Karpas-422 (cell line): Measurements from ENCODE around the gene NMT1. TPM values are rescaled to one million over a fixed set of nuclear protein-coding genes. Genes with fewer than 3 reads are reported as not detected.

Experiments
- DNase-seq: peaks from one replicate; pipeline ENCODE4 v3.0.0-alpha.2; 2015
- H2AFZ ChIP-seq: fragments of 200-600 bp; sonication (generic); 2 replicates; pipeline ENCODE4 v1.6.1; 2014; ENCODE audit warnings: antibody characterized with exemption, low read length, mixed read lengths
- H3K27ac ChIP-seq: fragments of 200-600 bp; sonication (generic); 2 replicates; pipeline ENCODE4 v1.5.1; 2014; ENCODE audit warnings: mild to moderate bottlenecking, low read length, moderate library complexity
- H3K27me3 ChIP-seq: fragments of 200-600 bp; sonication (generic); 2 replicates; pipeline ENCODE4 v1.6.1; 2014; ENCODE audit warnings: low read length, mixed read lengths
- H3K36me3 ChIP-seq: fragments of 200-600 bp; sonication (generic); 2 replicates; pipeline ENCODE4 v1.6.1; 2014; ENCODE audit warnings: low read length, mixed read lengths; ENCODE audit not compliant: insufficient read depth
- H3K4me1 ChIP-seq: fragments of 200-600 bp; sonication (generic); 2 replicates; pipeline ENCODE4 v1.6.1; 2014; ENCODE audit warnings: mild to moderate bottlenecking, low read length, mixed read lengths
- H3K4me2 ChIP-seq: fragments of 200-600 bp; sonication (generic); 2 replicates; pipeline ENCODE4 v1.6.1; 2014; ENCODE audit warnings: low read length, low read depth, mild to moderate bottlenecking; ENCODE audit not compliant: poor library complexity, severe bottlenecking
- H3K4me3 ChIP-seq: fragments of 200-600 bp; sonication (generic); 2 replicates; pipeline ENCODE4 v1.5.1; 2014; ENCODE audit warnings: mild to moderate bottlenecking, antibody characterized with exemption, low read length, mixed read lengths
- H3K79me2 ChIP-seq: fragments of 200-600 bp; sonication (generic); 2 replicates; pipeline ENCODE4 v1.6.1; 2014; ENCODE audit warnings: mild to moderate bottlenecking, low read length, mixed read lengths
- H3K9ac ChIP-seq: fragments of 200-600 bp; sonication (generic); 2 replicates; pipeline ENCODE4 v1.6.0; 2014; ENCODE audit warnings: low read length
- H3K9me2 ChIP-seq: fragments of 200-600 bp; sonication (generic), shearing (Covaris generic); replicated peaks from 2 replicates; pipeline ENCODE4 v1.6.0; 2014; ENCODE audit warnings: mild to moderate bottlenecking, low read length, moderate library complexity; ENCODE audit not compliant: insufficient read depth
- H3K9me3 ChIP-seq: fragments of 300-700, 200-600 bp; sonication (generic); 2 replicates; pipeline ENCODE4 v1.6.1; 2014; ENCODE audit warnings: low read length, mixed read lengths
- H4K20me1 ChIP-seq: fragments of 200-600 bp; sonication (generic); 2 replicates; pipeline ENCODE4 v1.6.1; 2014; ENCODE audit warnings: mild to moderate bottlenecking, antibody characterized with exemption, low read length, low read depth; ENCODE audit not compliant: insufficient read depth
- total RNA-seq: library from RNA; depleted of rRNA; stranded (reverse); fragments of >200 nt; shearing (Covaris generic); gene quantifications from 2 replicates; pipeline ENCODE4 v1.2.3, GENCODE V29; 2014; ENCODE audit warnings: low replicate concordance

Gene NMT1
- total RNA-seq, 1 experiment from 2014 or later, result 48.5 TPM

GRCh38 chr17:45147581-45148182 is 86.6 kb downstream of the NMT1 start:
- no peaks in the 10 kb centered on the region for H3K36me3 ChIP-seq
- H3K4me2 ChIP-seq, result peak overlapping the region; percentile 92
- no peaks in the 10 kb centered on the region for H3K9me2 ChIP-seq
- peak overlapping the region; percentile 73 for H2AFZ ChIP-seq
- H3K79me2 ChIP-seq, result no peaks in the 10 kb centered on the region
- peaks cover 28% of the 10 kb centered on the region; the same call in 1 of the 2 replicates for H4K20me1 ChIP-seq
- no peaks in the 10 kb centered on the region for H3K27me3 ChIP-seq
- peak overlapping the region; percentile 81 for H3K9ac ChIP-seq
- peaks cover 42% of the 10 kb centered on the region for H3K4me1 ChIP-seq
- peak overlapping the region; percentile 93 for H3K27ac ChIP-seq
- H3K4me3 ChIP-seq, result peak overlapping the region; percentile 75
- peak; percentile 97 for DNase-seq
- no peaks in the 10 kb centered on the region for H3K9me3 ChIP-seq

GRCh38 chr17:45148183-45149036 is 87.3 kb downstream of the NMT1 start, which contains the start of gene HEXIM1:
Gene HEXIM1, plus strand, starts transcription at chr17:45148475. Its CDS starts 716 bp downstream, at chr17:45149191.
- Histone ChIP-seq H3K9me2 (no peaks in the 10 kb centered on the region), H3K4me1 (peaks cover 42% of the 10 kb centered on the region), H3K27ac (peak within 1 kb of the TSS; percentile 93), H3K27me3 (no peaks in the 10 kb centered on the region), H3K9me3 (no peaks in the 10 kb centered on the region), H3K79me2 (no peaks in the 10 kb centered on the region), H3K4me2 (peak within 1 kb of the TSS; percentile 92), H2AFZ (peak within 1 kb of the TSS; percentile 73), H3K4me3 (peak within 1 kb of the TSS; percentile 75), H4K20me1 (peaks cover 28% of the 10 kb centered on the region; the same call in 1 of the 2 replicates), H3K9ac (peak within 1 kb of the TSS; percentile 81), H3K36me3 (no peaks in the 10 kb centered on the region)
- DNase-seq, result peak; percentile 100

- DNase-seq, result peak; percentile 85
- no peaks in the 10 kb centered on the region for H3K27me3 ChIP-seq
- no peaks in the 10 kb centered on the region for H3K9me2 ChIP-seq
- H3K4me1 ChIP-seq, result peaks cover 42% of the 10 kb centered on the region
- H2AFZ ChIP-seq, result no peak overlapping the region
- H3K4me3 ChIP-seq, result peak overlapping the region; percentile 71
- peaks cover 28% of the 10 kb centered on the region; the same call in 1 of the 2 replicates for H4K20me1 ChIP-seq
- peak overlapping the region; percentile 68 for H3K9ac ChIP-seq
- H3K9me3 ChIP-seq, result no peaks in the 10 kb centered on the region
- H3K36me3 ChIP-seq, result no peaks in the 10 kb centered on the region
- H3K4me2 ChIP-seq, result peak overlapping the region; percentile 92
- H3K79me2 ChIP-seq, result no peaks in the 10 kb centered on the region
- H3K27ac ChIP-seq, result no peak overlapping the region
These were observed 88.0 kb downstream of the NMT1 start for GRCh38 chr17:45149037-45149668.

- Histone ChIP-seq H3K27ac (no peak overlapping the region), H3K9ac (peak overlapping the region; percentile 68), H3K36me3 (no peaks in the 10 kb centered on the region), H4K20me1 (peaks cover 28% of the 10 kb centered on the region; the same call in 1 of the 2 replicates), H3K9me2 (no peaks in the 10 kb centered on the region), H3K79me2 (no peaks in the 10 kb centered on the region), H3K27me3 (no peaks in the 10 kb centered on the region), H3K4me3 (peak overlapping the region; percentile 71), H3K4me2 (peak overlapping the region; percentile 92), H2AFZ (no peak overlapping the region), H3K4me1 (peaks cover 42% of the 10 kb centered on the region), H3K9me3 (no peaks in the 10 kb centered on the region)
- DNase-seq, result peak; percentile 58
These were observed 88.8 kb downstream of the NMT1 start for GRCh38 chr17:45149669-45150664.

- peaks cover 42% of the 10 kb centered on the region for H3K4me1 ChIP-seq
- H4K20me1 ChIP-seq, result peaks cover 28% of the 10 kb centered on the region; the same call in 1 of the 2 replicates
- H3K27ac ChIP-seq, result no peak overlapping the region
- no peak overlapping the region for H3K9ac ChIP-seq
- H3K4me2 ChIP-seq, result peak overlapping the region; percentile 92
- no peaks in the 10 kb centered on the region for H3K79me2 ChIP-seq
- DNase-seq, result peak; percentile 44
- no peaks in the 10 kb centered on the region for H3K36me3 ChIP-seq
- no peak overlapping the region for H3K4me3 ChIP-seq
- H3K9me2 ChIP-seq, result no peaks in the 10 kb centered on the region
- no peak overlapping the region for H2AFZ ChIP-seq
- no peaks in the 10 kb centered on the region for H3K27me3 ChIP-seq
- H3K9me3 ChIP-seq, result no peaks in the 10 kb centered on the region
These were observed 90.0 kb downstream of the NMT1 start for GRCh38 chr17:45150911-45151809.

- H3K79me2 ChIP-seq, result peaks cover 3% of the 10 kb centered on the region
- H4K20me1 ChIP-seq, result peaks cover 31% of the 10 kb centered on the region
- peaks cover 17% of the 10 kb centered on the region for H3K4me1 ChIP-seq
- H3K9me2 ChIP-seq, result no peaks in the 10 kb centered on the region
- H3K4me3 ChIP-seq, result no peak overlapping the region
- no peak overlapping the region for H3K4me2 ChIP-seq
- H3K36me3 ChIP-seq, result peaks cover 6% of the 10 kb centered on the region; the same call in 1 of the 2 replicates
- H3K27me3 ChIP-seq, result no peaks in the 10 kb centered on the region
- no peak overlapping the region for H2AFZ ChIP-seq
- H3K9me3 ChIP-seq, result no peaks in the 10 kb centered on the region
- H3K9ac ChIP-seq, result no peak overlapping the region
- peak; percentile 39 for DNase-seq
- no peak overlapping the region for H3K27ac ChIP-seq
These were observed 93.9 kb downstream of the NMT1 start for GRCh38 chr17:45155029-45155428.

- Histone ChIP-seq H3K9ac (no peak overlapping the region), H3K4me3 (no peak overlapping the region), H3K27ac (no peak overlapping the region), H3K36me3 (peaks cover 6% of the 10 kb centered on the region; the same call in 1 of the 2 replicates), H3K27me3 (no peaks in the 10 kb centered on the region), H3K79me2 (peaks cover 8% of the 10 kb centered on the region), H2AFZ (no peak overlapping the region), H4K20me1 (peaks cover 32% of the 10 kb centered on the region), H3K9me2 (no peaks in the 10 kb centered on the region), H3K4me2 (no peak overlapping the region), H3K4me1 (peaks cover 17% of the 10 kb centered on the region), H3K9me3 (no peaks in the 10 kb centered on the region)
- DNase-seq, result no peak
These were observed 94.4 kb downstream of the NMT1 start for GRCh38 chr17:45155483-45155882.
